CD14-positive monocyte (primary cell): ENCODE results near the gene GNAL. TPM values are rescaled to one million over a fixed set of nuclear protein-coding genes. Genes with fewer than 3 reads are reported as not detected.
A peak's percentile ranks its signal among the peaks of the same experiment; 100 is the strongest.

Source experiments
- DNase-seq, 3 donors: peaks; one replicate each; pipeline ENCODE4 v3.0.0-alpha.2; 2011 to 2022
- H2AFZ ChIP-seq: 2 replicates; pipeline ENCODE4 v1.6.0; 2012; ENCODE audit warnings: mild to moderate bottlenecking, low read depth, low read length, inconsistent platforms; ENCODE audit not compliant: insufficient read depth, poor library complexity, severe bottlenecking
- H3K27ac ChIP-seq, 2 donors: 1 replicate in 1 of 2; 2 replicates in 1 of 2; pipeline ENCODE4 v1.5.1; 2012 to 2013; ENCODE audit warnings: low read length in 2 of 2, control low read depth in 1 of 2, inconsistent platforms in 1 of 2, low read depth in 1 of 2, mild to moderate bottlenecking in 1 of 2
- H3K27me3 ChIP-seq, 2 donors: one replicate each; pipeline versions ENCODE4 v1.6.0 to v1.6.1; 2011 to 2013; ENCODE audit warnings: low read length in 2 of 2; ENCODE audit not compliant: control insufficient read depth in 2 of 2, insufficient read depth in 2 of 2
- H3K36me3 ChIP-seq, 2 donors: replicated peaks in 1 of 2; 1 replicate in 1 of 2; 2 replicates in 1 of 2; pipeline versions ENCODE4 v1.5.1 to v1.6.1; 2012 to 2013; ENCODE audit warnings: low read length in 2 of 2, control low read depth in 1 of 2, inconsistent platforms in 1 of 2, mild to moderate bottlenecking in 1 of 2; ENCODE audit not compliant: insufficient read depth in 2 of 2, control insufficient read depth in 1 of 2
- H3K4me1 ChIP-seq, 2 donors: 1 replicate in 1 of 2; 2 replicates in 1 of 2; pipeline versions ENCODE4 v1.5.1 to v1.6.1; 2012 to 2013; ENCODE audit warnings: low read length in 2 of 2, control low read depth in 1 of 2, inconsistent platforms in 1 of 2, mild to moderate bottlenecking in 1 of 2, moderate library complexity in 1 of 2; ENCODE audit not compliant: insufficient read depth in 2 of 2, control insufficient read depth in 1 of 2
- H3K4me2 ChIP-seq: replicated peaks from 2 replicates; pipeline ENCODE3; 2012; ENCODE audit warnings: low read length, moderate library complexity, mild to moderate bottlenecking; ENCODE audit not compliant: poor library complexity, severe bottlenecking; ENCODE audit errors: extremely low read depth
- H3K4me3 ChIP-seq, 3 experiments: fragments of 200-600 bp in 1 of 3; sonication (generic) in 1 of 3; replicated peaks in 1 of 3; 1 replicate in 2 of 3; 2 replicates in 1 of 3; pipeline ENCODE4 v1.5.1; 2011 to 2013; ENCODE audit warnings: low read length in 3 of 3, mild to moderate bottlenecking in 3 of 3, control low read depth in 2 of 3, low read depth in 2 of 3, inconsistent platforms in 1 of 3, moderate library complexity in 1 of 3
- H3K79me2 ChIP-seq: 2 replicates; pipeline ENCODE4 v1.6.0; 2012; ENCODE audit warnings: mild to moderate bottlenecking, control low read depth, inconsistent platforms, low read length, moderate library complexity; ENCODE audit not compliant: insufficient read depth
- H3K9ac ChIP-seq: 2 replicates; pipeline ENCODE4 v1.6.0; 2017; ENCODE audit warnings: low read length, mild to moderate bottlenecking; ENCODE audit not compliant: insufficient read depth, poor library complexity, severe bottlenecking
- H3K9me3 ChIP-seq, 2 donors: replicated peaks in 1 of 2; 1 replicate in 1 of 2; 2 replicates in 1 of 2; pipeline versions ENCODE4 v1.5.1 to v1.6.1; 2012 to 2013; ENCODE audit warnings: low read length in 2 of 2, control low read depth in 1 of 2; ENCODE audit not compliant: control insufficient read depth in 1 of 2, insufficient read depth in 1 of 2
- H4K20me1 ChIP-seq: 2 replicates; pipeline ENCODE4 v1.6.0; 2012; ENCODE audit warnings: mild to moderate bottlenecking, low read length, control low read depth, moderate library complexity; ENCODE audit not compliant: insufficient read depth
- H3K27ac Mint-ChIP-seq, 7 donors: one replicate each; pipeline ENCODE4 v1.8.0; 2020; ENCODE audit warnings: mild to moderate bottlenecking in 7 of 7, mixed read lengths in 7 of 7, moderate library complexity in 6 of 7, inconsistent platforms in 2 of 7
- H3K27me3 Mint-ChIP-seq, 3 donors: one replicate each; pipeline ENCODE4 v1.8.0; 2021 to 2022; ENCODE audit warnings: low read depth in 3 of 3, mild to moderate bottlenecking in 3 of 3, mixed read lengths in 3 of 3, moderate library complexity in 3 of 3, inconsistent platforms in 1 of 3
- H3K36me3 Mint-ChIP-seq, 2 donors: one replicate each; pipeline ENCODE4 v1.8.0; 2020; ENCODE audit warnings: mixed read lengths in 2 of 2, inconsistent platforms in 1 of 2, mild to moderate bottlenecking in 1 of 2
- H3K4me1 Mint-ChIP-seq: one replicate; pipeline ENCODE4 v1.8.0; 2020; ENCODE audit warnings: mild to moderate bottlenecking, mixed read lengths
- H3K4me3 Mint-ChIP-seq, 2 donors: one replicate each; pipeline ENCODE4 v1.8.0; 2020; ENCODE audit warnings: mild to moderate bottlenecking in 2 of 2, mixed read lengths in 2 of 2, moderate library complexity in 1 of 2
- H3K9me3 Mint-ChIP-seq, 7 donors: one replicate each; pipeline ENCODE4 v1.8.0; 2020 to 2022; ENCODE audit warnings: mixed read lengths in 7 of 7, mild to moderate bottlenecking in 6 of 7, moderate library complexity in 6 of 7, inconsistent platforms in 2 of 7
- WGBS: methylation state at CpG from one replicate; pipeline ENCODE4 v1.1.5; 2013; ENCODE audit warnings: missing lambda C conversion rate; ENCODE audit not compliant: insufficient coverage; 5-methylcytosine and 5-hydroxymethylcytosine counted together
- intact Hi-C, 2 donors: fragments of 100-400 bp; cut with micrococcal nuclease; formaldehyde crosslinking; loops; one replicate each; pipeline versions ENCODE4 v1.15.0 to v1.15.1; 2023
- polyA plus RNA-seq, 3 donors: library from polyadenylated mRNA; depleted of rRNA in 1 of 3; unstranded in 2 of 3; stranded (reverse) in 1 of 3; fragments of 300-500 nt in 2 of 3; fragments of >200 nt in 1 of 3; fragmentation: Illumina TruSeq in 2 of 3; gene quantifications; 1 replicate in 2 of 3; 2 replicates in 1 of 3; pipeline ENCODE4 v1.2.3, GENCODE V29; 2012 to 2021
- TF ChIP-seq, protein P1 (sequence below): fragments of 200-600 bp; IDR thresholded peaks from one replicate; pipeline ENCODE4 v1.8.0; 2022; ENCODE audit warnings: antibody characterized with exemption, mild to moderate bottlenecking

GNAL gene
- polyA plus RNA-seq, 3 donors, result 0.01 to 0.03 TPM; not detected in 1

DNA sequence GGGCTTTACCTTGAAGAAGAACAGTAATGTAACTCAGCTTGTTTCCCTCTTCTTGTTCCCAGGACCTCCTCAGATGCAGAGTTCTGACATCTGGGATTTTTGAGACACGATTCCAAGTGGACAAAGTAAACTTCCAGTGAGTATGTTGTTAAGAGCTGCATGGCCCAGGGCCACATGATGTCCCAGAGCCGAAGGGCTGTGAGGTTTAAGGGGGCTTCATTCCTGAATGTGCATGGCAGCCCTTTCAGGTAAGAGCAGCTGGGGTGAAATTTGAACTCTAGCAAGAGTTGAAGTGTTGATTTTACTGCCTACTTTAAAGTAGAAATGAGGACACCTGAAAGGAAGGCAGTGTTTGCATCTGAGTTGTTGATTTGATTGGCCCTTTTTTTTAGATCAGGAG lies 175.4 kb downstream of the GNAL start:
- Histone ChIP-seq H3K9me3 (no peaks in the 10 kb centered on the region), H2AFZ (no peak overlapping the region), H3K79me2 (no peaks in the 10 kb centered on the region), H3K27ac (no peak overlapping the region), H3K36me3 (no peaks in the 10 kb centered on the region), H4K20me1 (no peaks in the 10 kb centered on the region), H3K9ac (no peak overlapping the region), H3K4me3 (no peak overlapping the region), H3K4me1 (peaks cover 6 to 10% of the 10 kb centered on the region in 2 donors), H3K27me3 (no peaks in the 10 kb centered on the region), H3K4me2 (no peak overlapping the region)
- H3K4me3 Mint-ChIP-seq, result no peak overlapping the region
- H3K9me3 Mint-ChIP-seq, result peaks cover 0 to 6% (median 0%) of the 10 kb centered on the region in 7 donors
- no peaks in the 10 kb centered on the region for H3K36me3 Mint-ChIP-seq
- intact Hi-C loops, result loop anchor here in 1 of 2 donors (10.0 kb wide), 1 partner anchor 130 kb away; no protein-coding TSS in a partner anchor
- TF ChIP-seq, protein P1, sequence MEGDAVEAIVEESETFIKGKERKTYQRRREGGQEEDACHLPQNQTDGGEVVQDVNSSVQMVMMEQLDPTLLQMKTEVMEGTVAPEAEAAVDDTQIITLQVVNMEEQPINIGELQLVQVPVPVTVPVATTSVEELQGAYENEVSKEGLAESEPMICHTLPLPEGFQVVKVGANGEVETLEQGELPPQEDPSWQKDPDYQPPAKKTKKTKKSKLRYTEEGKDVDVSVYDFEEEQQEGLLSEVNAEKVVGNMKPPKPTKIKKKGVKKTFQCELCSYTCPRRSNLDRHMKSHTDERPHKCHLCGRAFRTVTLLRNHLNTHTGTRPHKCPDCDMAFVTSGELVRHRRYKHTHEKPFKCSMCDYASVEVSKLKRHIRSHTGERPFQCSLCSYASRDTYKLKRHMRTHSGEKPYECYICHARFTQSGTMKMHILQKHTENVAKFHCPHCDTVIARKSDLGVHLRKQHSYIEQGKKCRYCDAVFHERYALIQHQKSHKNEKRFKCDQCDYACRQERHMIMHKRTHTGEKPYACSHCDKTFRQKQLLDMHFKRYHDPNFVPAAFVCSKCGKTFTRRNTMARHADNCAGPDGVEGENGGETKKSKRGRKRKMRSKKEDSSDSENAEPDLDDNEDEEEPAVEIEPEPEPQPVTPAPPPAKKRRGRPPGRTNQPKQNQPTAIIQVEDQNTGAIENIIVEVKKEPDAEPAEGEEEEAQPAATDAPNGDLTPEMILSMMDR, result no peak
- H3K27ac Mint-ChIP-seq, result no peak overlapping the region
- WGBS, result 88% methylated on average over 2 of the region's 2 CpGs
- DNase-seq, result no peak
- peaks cover 8% of the 10 kb centered on the region for H3K4me1 Mint-ChIP-seq
- peaks cover 11 to 17% (median 13%) of the 10 kb centered on the region in 3 donors for H3K27me3 Mint-ChIP-seq

DNA sequence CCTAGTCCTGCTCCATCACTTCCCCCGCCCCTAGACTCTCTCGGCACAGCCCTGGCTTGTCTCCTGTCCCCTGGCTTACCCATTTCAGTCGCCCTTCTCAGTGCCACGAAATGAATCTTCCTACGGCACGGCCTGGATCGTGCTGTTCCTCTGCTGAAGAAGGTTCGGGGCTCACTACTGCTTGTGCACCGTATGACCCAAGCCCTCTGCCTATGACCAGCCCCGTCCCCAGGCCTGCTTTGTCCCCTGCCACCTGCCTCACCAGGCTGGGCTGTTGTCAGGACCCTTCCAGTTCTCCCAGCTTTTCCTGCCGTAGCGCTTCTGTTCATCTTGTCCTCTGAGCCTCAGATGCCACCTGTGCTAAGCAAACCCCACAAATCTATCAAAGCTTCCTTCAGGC lies 176.0 kb downstream of the GNAL start:
- Histone ChIP-seq H4K20me1 (no peaks in the 10 kb centered on the region), H3K4me2 (no peak overlapping the region), H3K4me3 (no peak overlapping the region), H3K9me3 (no peaks in the 10 kb centered on the region), H3K79me2 (no peaks in the 10 kb centered on the region), H3K27me3 (no peaks in the 10 kb centered on the region), H3K36me3 (no peaks in the 10 kb centered on the region), H2AFZ (no peak overlapping the region), H3K4me1 (peaks cover 3 to 5% of the 10 kb centered on the region in 2 donors), H3K9ac (no peak overlapping the region), H3K27ac (no peak overlapping the region)
- TF ChIP-seq, protein P1, result no peak
- H3K27ac Mint-ChIP-seq, result no peak overlapping the region
- H3K9me3 Mint-ChIP-seq, result peaks cover 0 to 6% (median 0%) of the 10 kb centered on the region in 7 donors
- WGBS, result 97% methylated on average over 12 of the region's 12 CpGs
- H3K4me1 Mint-ChIP-seq, result peaks cover 6% of the 10 kb centered on the region
- DNase-seq, result no peak
- H3K4me3 Mint-ChIP-seq, result peak overlapping the region in 1 of 2 donors; percentile 16
- intact Hi-C loops, result loop anchor here in 1 of 2 donors (10.0 kb wide), 1 partner anchor 130 kb away; no protein-coding TSS in a partner anchor
- H3K27me3 Mint-ChIP-seq, result peaks cover 11 to 18% (median 13%) of the 10 kb centered on the region in 3 donors
- no peaks in the 10 kb centered on the region for H3K36me3 Mint-ChIP-seq
